AG04450 (cell line): ENCODE data around the gene NHLRC4. TPM values are rescaled to one million over a fixed set of nuclear protein-coding genes. Genes with fewer than 3 reads are reported as not detected.

ENCODE experiments used
- CTCF ChIA-PET: fragments of 300-600, 350-600 bp; formaldehyde crosslinking; extraction: SDS; loops from one replicate; lab custom pipeline; 2022; ENCODE audit warnings: antibody characterized with exemption, inconsistent platforms; lab: Charles Lee
- POLR2A ChIA-PET: fragments of 350-600 bp; formaldehyde crosslinking; extraction: SDS; loops from one replicate; lab custom pipeline; 2021; ENCODE audit warnings: antibody characterized with exemption, inconsistent platforms; lab: Yijun Ruan, JAX
- DNase-seq: peaks from one replicate; pipeline ENCODE4 v3.0.0-alpha.2; 2011; ENCODE audit warnings: low read depth, low spot score
- H3K27ac ChIP-seq: one replicate; pipeline ENCODE4 v1.5.1; 2012; ENCODE audit warnings: low read depth, low read length, control low read depth
- H3K27me3 ChIP-seq: one replicate; pipeline ENCODE4 v1.6.0; 2012; ENCODE audit warnings: low read length; ENCODE audit not compliant: control insufficient read depth, insufficient read depth
- H3K4me3 ChIP-seq: 2 replicates; pipeline ENCODE4 v1.5.1; 2011; ENCODE audit warnings: mild to moderate bottlenecking, low read depth, low read length, control low read depth
- H3K9me3 ChIP-seq: 2 replicates; pipeline ENCODE4 v1.5.1; 2012; ENCODE audit warnings: low read length; ENCODE audit not compliant: control insufficient read depth, insufficient read depth
- CTCF ChIP-seq: IDR thresholded peaks from 2 replicates; pipeline ENCODE4 v1.5.1; 2011; ENCODE audit warnings: low read depth, low read length, control low read depth, inconsistent platforms
- polyA plus RNA-seq: library from polyadenylated mRNA; depleted of rRNA; stranded (reverse); fragments of >200 nt; gene quantifications from 2 replicates; pipeline ENCODE4 v1.2.3, GENCODE V29; 2011

Gene NHLRC4
- polyA plus RNA-seq, 1 experiment, result 0.45 TPM

DNA sequence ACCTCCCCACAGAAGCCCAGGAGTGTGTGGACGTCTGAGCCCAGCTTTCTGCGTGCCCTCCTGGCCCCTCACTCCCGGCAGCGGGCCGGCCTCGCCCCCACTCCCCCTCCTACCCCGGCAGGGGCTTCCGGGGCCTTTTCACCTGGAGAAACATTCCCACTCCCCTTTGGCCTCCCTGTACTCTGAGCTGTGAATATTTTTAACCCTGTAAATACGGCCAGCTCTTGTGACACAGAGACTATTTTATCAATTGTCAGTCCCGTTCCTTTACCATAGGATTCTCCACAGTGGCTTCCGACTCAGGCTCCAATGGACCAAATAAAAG is 12.5 kb upstream of the NHLRC4 start:
- H3K27me3 ChIP-seq, result peaks cover 9% of the 10 kb centered on the region
- TF ChIP-seq CTCF, result no peak
- H3K27ac ChIP-seq, result peak overlapping the region; percentile 68
- CTCF ChIA-PET, result no interaction called here
- POLR2A ChIA-PET, result interaction anchor here (1.0 to 1.4 kb wide), 2 partner anchors 14 to 18 kb away, joined by 4 to 5 read pairs; no protein-coding TSS in a partner anchor
- H3K9me3 ChIP-seq, result peaks cover 9% of the 10 kb centered on the region; the same call in 1 of the 2 replicates
- H3K4me3 ChIP-seq, result no peak overlapping the region
- DNase-seq, result no peak

DNA sequence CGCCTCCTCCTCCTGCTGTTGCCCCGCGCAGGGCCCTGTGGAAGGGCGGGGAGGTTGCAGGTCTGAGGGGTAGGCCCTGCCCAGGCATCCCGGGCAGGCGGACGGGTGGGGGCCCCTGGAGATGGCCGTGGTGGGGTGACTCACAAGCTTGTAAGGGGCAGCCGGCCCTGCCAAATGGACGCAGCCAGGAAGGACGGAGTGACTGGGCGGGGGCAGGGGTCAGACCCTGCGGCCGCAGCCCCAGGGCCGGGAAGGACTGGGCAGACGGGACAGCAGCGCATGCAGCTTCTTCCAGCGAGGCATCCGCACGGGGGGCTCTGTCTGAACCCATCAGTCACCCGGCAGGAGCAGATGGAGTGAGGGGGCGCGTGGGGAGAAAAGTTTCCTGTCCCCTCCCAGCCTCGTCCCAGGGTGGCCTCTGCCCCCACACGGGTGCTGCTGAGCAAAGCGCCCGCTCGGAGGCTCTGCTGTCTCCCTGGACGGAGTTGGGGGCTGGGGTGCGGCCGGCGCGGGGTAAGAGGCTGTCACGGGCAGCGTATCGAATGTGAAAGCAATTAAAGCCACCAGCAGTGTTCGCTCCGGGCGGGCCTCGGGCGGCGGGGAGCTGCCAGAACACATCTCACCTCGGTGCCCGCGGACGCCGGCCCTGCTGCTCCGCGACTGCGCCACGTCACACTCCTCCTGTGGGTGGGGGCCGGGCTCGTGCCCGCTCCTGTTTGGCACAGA is 12.0 kb upstream of the NHLRC4 start:
- TF ChIP-seq CTCF, result no peak
- H3K4me3 ChIP-seq, result peak overlapping the region; percentile 7; the same call in 1 of the 2 replicates
- H3K27ac ChIP-seq, result peak overlapping the region; percentile 68
- no peak for DNase-seq
- peaks cover 9% of the 10 kb centered on the region; the same call in 1 of the 2 replicates for H3K9me3 ChIP-seq
- CTCF ChIA-PET, result no interaction called here
- H3K27me3 ChIP-seq, result peaks cover 15% of the 10 kb centered on the region
- POLR2A ChIA-PET, result interaction anchor here (1.0 to 1.4 kb wide), 3 partner anchors 11 to 17 kb away, joined by 3 to 5 read pairs (median 4); no protein-coding TSS in a partner anchor

- H3K27me3 ChIP-seq, result peaks cover 16% of the 10 kb centered on the region
- no peak overlapping the region for H3K4me3 ChIP-seq
- peaks cover 9% of the 10 kb centered on the region; the same call in 1 of the 2 replicates for H3K9me3 ChIP-seq
- CTCF ChIA-PET, result interaction anchor here (0.7 kb wide), 1 partner anchor 1151 kb away, joined by 3 read pairs; no protein-coding TSS in a partner anchor
- H3K27ac ChIP-seq, result peak overlapping the region; percentile 68
- POLR2A ChIA-PET, result interaction anchor here (1.0 to 1.4 kb wide), 2 partner anchors 10 to 15 kb away, joined by 3 to 5 read pairs; no protein-coding TSS in a partner anchor
- TF ChIP-seq CTCF, result no peak
- no peak for DNase-seq
These were observed 11.0 kb upstream of the NHLRC4 start for GRCh38 chr16:555528-556473.

DNA sequence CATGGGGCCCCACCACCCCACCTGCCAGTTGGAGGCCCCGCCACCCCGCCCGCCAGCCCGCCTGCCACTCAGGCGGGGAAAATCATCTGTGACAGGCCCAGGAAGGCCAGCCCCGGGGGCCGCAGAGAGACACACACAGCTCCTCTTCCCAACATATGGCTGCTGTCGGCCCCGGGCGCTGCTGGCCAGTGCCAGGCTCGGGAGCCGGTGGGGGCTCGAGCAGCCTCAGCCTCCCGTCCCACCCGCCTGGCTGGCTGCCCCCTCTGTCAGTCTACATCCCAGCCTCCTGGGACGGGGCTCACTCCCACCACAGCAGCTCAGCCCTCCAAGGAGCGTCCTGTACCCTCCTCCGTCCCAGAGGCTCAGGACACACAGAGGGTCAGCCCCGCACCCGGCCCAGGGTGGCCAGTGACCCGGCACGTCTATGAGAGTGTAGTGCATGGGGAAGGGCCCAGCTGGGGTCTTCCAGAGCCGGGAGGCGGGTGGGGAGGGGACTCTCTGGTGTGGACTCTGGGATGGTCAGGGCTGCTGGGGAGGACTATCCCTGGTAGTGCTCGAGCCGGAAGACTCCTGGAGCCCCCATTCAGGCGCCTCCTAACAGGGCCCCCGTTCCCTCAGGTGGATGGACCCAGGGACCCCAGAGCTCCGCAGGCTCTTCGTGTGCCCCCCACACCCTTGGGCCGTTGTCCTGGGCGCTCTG is 10.2 kb upstream of the NHLRC4 start:
- Histone ChIP-seq H3K9me3 (peaks cover 3% of the 10 kb centered on the region; the same call in 1 of the 2 replicates), H3K4me3 (no peak overlapping the region), H3K27ac (no peak overlapping the region), H3K27me3 (peaks cover 24% of the 10 kb centered on the region)
- POLR2A ChIA-PET, result no interaction called here
- CTCF ChIA-PET, result interaction anchor here (0.7 kb wide), 1 partner anchor 1151 kb away, joined by 3 read pairs; no protein-coding TSS in a partner anchor
- no peak for DNase-seq
- TF ChIP-seq CTCF, result no peak
